Sigmoid colon (tissue), 4 donors: Measurements from ENCODE around the gene NAP1L4.

Source experiments
- CTCF ChIP-seq, 4 experiments: fragments of 450-650 bp in 3 of 4; fragments of 200-600 bp in 1 of 4; IDR thresholded peaks; one replicate each; pipeline ENCODE4 v1.5.1; 2016 to 2019; ENCODE audit warnings: antibody characterized with exemption in 4 of 4, mild to moderate bottlenecking in 3 of 4, moderate library complexity in 2 of 4
- EP300 ChIP-seq, 4 donors: sonication (generic); formaldehyde crosslinking; IDR thresholded peaks; one replicate each; pipeline ENCODE4 v1.6.1; 2017; ENCODE audit warnings: antibody characterized with exemption in 4 of 4
- POLR2A ChIP-seq, 2 donors: fragments of 450-650 bp; IDR thresholded peaks; one replicate each; pipeline ENCODE4 v1.6.1; 2016; ENCODE audit warnings: antibody characterized with exemption in 2 of 2, mild to moderate bottlenecking in 2 of 2, moderate library complexity in 2 of 2

GRCh38 chr11:2968341-2968900 lies 23.7 kb downstream of the NAP1L4 start:
- TF ChIP-seq CTCF (IDR thresholded peaks at IDR 0.05), result no peak
- TF ChIP-seq EP300 (IDR thresholded peaks at IDR 0.05), result no peak
- no peak for TF ChIP-seq POLR2A (IDR thresholded peaks at IDR 0.05)
